ENCODE results near the gene EML4. TPM values are rescaled to one million over a fixed set of nuclear protein-coding genes. Genes with fewer than 3 reads are reported as not detected.

Gene EML4
- polyA plus RNA-seq, 1 of the 3 experiments (the other 2 are of a cell fraction), result 35.0 TPM

DNA sequence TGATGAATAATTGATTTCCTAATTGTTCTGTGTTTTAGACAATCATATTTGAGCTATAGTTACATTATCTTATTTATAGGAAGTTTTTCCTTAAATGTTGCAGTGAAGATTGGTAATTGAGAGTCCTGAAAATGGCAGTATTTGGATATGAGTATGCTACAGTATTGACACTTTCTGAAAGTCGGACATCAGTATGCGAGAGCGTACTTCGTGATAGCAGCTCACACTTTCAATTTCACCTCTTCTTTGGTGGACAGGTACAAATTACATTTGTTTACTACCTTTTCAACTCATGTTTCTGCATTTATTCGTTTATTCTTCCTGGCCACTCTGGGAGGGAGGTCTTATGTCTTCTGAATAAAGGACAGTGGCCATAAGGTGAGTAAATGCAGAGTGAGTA, 38.7 kb downstream of the EML4 start:
- no peak overlapping the region for H2AFZ ChIP-seq (ENCODE audit: low read depth)
- no peaks in the 10 kb centered on the region; the same call in 1 of the 2 replicates for H4K20me1 ChIP-seq (ENCODE audit: insufficient read depth)
- H3K4me1 ChIP-seq (ENCODE audit: control insufficient read depth in 1 of 2, insufficient read depth in 2 of 2, low read depth in 1 of 2, low read length in 1 of 2), result peaks cover 0 to 5% of the 10 kb centered on the region in 2 experiments; a peak in 2 of 4 replicates
- H3K27ac ChIP-seq (ENCODE audit: low read depth in 2 of 2, low read length in 1 of 2), result no peak overlapping the region
- H3K27me3 ChIP-seq (ENCODE audit: insufficient read depth), result no peaks in the 10 kb centered on the region
- TF ChIP-seq, protein P1, sequence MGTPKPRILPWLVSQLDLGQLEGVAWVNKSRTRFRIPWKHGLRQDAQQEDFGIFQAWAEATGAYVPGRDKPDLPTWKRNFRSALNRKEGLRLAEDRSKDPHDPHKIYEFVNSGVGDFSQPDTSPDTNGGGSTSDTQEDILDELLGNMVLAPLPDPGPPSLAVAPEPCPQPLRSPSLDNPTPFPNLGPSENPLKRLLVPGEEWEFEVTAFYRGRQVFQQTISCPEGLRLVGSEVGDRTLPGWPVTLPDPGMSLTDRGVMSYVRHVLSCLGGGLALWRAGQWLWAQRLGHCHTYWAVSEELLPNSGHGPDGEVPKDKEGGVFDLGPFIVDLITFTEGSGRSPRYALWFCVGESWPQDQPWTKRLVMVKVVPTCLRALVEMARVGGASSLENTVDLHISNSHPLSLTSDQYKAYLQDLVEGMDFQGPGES (IDR thresholded peaks at IDR 0.05; ENCODE audit: low read depth, low read length), result no peak
- no peak for TF ChIP-seq TAF1 (IDR thresholded peaks at IDR 0.05; ENCODE audit: borderline replicate concordance, low read depth, low read length)
- TF ChIP-seq, protein P2, sequence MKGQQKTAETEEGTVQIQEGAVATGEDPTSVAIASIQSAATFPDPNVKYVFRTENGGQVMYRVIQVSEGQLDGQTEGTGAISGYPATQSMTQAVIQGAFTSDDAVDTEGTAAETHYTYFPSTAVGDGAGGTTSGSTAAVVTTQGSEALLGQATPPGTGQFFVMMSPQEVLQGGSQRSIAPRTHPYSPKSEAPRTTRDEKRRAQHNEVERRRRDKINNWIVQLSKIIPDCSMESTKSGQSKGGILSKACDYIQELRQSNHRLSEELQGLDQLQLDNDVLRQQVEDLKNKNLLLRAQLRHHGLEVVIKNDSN (IDR thresholded peaks at IDR 0.05; ENCODE audit: borderline replicate concordance, low read depth), result no peak
- TF ChIP-seq, protein P3, sequence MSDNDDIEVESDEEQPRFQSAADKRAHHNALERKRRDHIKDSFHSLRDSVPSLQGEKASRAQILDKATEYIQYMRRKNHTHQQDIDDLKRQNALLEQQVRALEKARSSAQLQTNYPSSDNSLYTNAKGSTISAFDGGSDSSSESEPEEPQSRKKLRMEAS (IDR thresholded peaks at IDR 0.05; ENCODE audit: low read depth), result no peak
- TF ChIP-seq FOXJ3 (CRISPR knock-in tag; IDR thresholded peaks at IDR 0.05), result no peak
- no peak for TF ChIP-seq EP300 (IDR thresholded peaks at IDR 0.05; ENCODE audit: borderline replicate concordance in 1 of 2, low read depth in 1 of 2, low read length in 1 of 2)
- TF ChIP-seq SIN3A (IDR thresholded peaks at IDR 0.05; ENCODE audit: borderline replicate concordance, low read depth, low read length), result no peak
- no peak for TF ChIP-seq RAD21 (IDR thresholded peaks at IDR 0.05; ENCODE audit: low read length)
- no peak for TF ChIP-seq POLR2AphosphoS5 (IDR thresholded peaks at IDR 0.05; ENCODE audit: low read depth, low read length)
- TF ChIP-seq GATA2 (CRISPR knock-in tag; IDR thresholded peaks at IDR 0.05), result no peak
- TF ChIP-seq ELF1 (IDR thresholded peaks at IDR 0.05), result no peak
- no peak for TF ChIP-seq NFIC (IDR thresholded peaks at IDR 0.05; ENCODE audit: borderline replicate concordance)
- no peak for TF ChIP-seq ZBTB33 (IDR thresholded peaks at IDR 0.05; ENCODE audit: borderline replicate concordance, low read depth)
- TF ChIP-seq REST (IDR thresholded peaks at IDR 0.05; ENCODE audit: low read depth, low read length), result no peak
- TF ChIP-seq, protein P4, sequence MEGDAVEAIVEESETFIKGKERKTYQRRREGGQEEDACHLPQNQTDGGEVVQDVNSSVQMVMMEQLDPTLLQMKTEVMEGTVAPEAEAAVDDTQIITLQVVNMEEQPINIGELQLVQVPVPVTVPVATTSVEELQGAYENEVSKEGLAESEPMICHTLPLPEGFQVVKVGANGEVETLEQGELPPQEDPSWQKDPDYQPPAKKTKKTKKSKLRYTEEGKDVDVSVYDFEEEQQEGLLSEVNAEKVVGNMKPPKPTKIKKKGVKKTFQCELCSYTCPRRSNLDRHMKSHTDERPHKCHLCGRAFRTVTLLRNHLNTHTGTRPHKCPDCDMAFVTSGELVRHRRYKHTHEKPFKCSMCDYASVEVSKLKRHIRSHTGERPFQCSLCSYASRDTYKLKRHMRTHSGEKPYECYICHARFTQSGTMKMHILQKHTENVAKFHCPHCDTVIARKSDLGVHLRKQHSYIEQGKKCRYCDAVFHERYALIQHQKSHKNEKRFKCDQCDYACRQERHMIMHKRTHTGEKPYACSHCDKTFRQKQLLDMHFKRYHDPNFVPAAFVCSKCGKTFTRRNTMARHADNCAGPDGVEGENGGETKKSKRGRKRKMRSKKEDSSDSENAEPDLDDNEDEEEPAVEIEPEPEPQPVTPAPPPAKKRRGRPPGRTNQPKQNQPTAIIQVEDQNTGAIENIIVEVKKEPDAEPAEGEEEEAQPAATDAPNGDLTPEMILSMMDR (IDR thresholded peaks at IDR 0.05), result no peak
- no peak for TF ChIP-seq FOSL2 (IDR thresholded peaks at IDR 0.05; ENCODE audit: borderline replicate concordance, low read depth)
- TF ChIP-seq RCOR1 (IDR thresholded peaks at IDR 0.05; ENCODE audit: low read length), result no peak
- no peaks in the 10 kb centered on the region for H3K9me3 ChIP-seq
- no peak overlapping the region for H3K4me3 ChIP-seq (ENCODE audit: low read depth in 2 of 2, low read length in 1 of 2)
- H3F3A ChIP-seq (replicated peaks; ENCODE audit: insufficient read depth), result no peaks in the 10 kb centered on the region
- H3K79me2 ChIP-seq (ENCODE audit: insufficient read depth), result peaks cover 69% of the 10 kb centered on the region
- 91% methylated on average over 5 of the region's 5 CpGs for WGBS (ENCODE audit: low lambda C conversion rate)
- ChIA-PET CTCF (interaction anchor here (0.7 to 3.0 kb wide), 5 partner anchors 12 to 338 kb away, joined by 3 to 9 read pairs (median 4); no protein-coding TSS in a partner anchor), POLR2A (no interaction called here)
- DNase-seq, result no peak
- H3K9ac ChIP-seq, result no peak overlapping the region
- no peak overlapping the region for H3K4me2 ChIP-seq
- H3K9me2 ChIP-seq, result no peaks in the 10 kb centered on the region
- H3K36me3 ChIP-seq (replicated peaks in 1 of 2; ENCODE audit: control insufficient read depth in 1 of 2, insufficient read depth in 2 of 2, low read length in 1 of 2), result no peaks in the 10 kb centered on the region

Data from SK-N-SH (cell line).